Small intestine (tissue), 7 donors: Measurements from ENCODE around the gene MYO15B. TPM values are rescaled to one million over a fixed set of nuclear protein-coding genes. Genes with fewer than 3 reads are reported as not detected.

Experiments
- DNase-seq, 2 donors: peaks; one replicate each; pipeline versions ENCODE4 v3.0.0 to v3.0.0-alpha.2; 2013
- FAIRE-seq: peaks from 2 replicates; lab custom pipeline; 2012; peaks lifted over from hg19 to GRCh38; lab: Jason Lieb, UNC
- H3K27ac ChIP-seq, 3 donors: one replicate each; pipeline ENCODE4 v1.5.1; 2013; ENCODE audit warnings: low read length in 2 of 3, mild to moderate bottlenecking in 2 of 3, control low read depth in 1 of 3, inconsistent platforms in 1 of 3, low read depth in 1 of 3, moderate library complexity in 1 of 3
- H3K27me3 ChIP-seq, 3 donors: one replicate each; pipeline ENCODE4 v1.6.1; 2013; ENCODE audit warnings: low read length in 3 of 3, inconsistent platforms in 1 of 3; ENCODE audit not compliant: control insufficient read depth in 3 of 3, insufficient read depth in 3 of 3
- H3K36me3 ChIP-seq, 3 donors: one replicate each; pipeline ENCODE4 v1.6.1; 2013; ENCODE audit warnings: low read length in 3 of 3, inconsistent platforms in 1 of 3, low read depth in 1 of 3, mild to moderate bottlenecking in 1 of 3, moderate library complexity in 1 of 3; ENCODE audit not compliant: control insufficient read depth in 3 of 3, insufficient read depth in 2 of 3
- H3K4me1 ChIP-seq, 3 donors: one replicate each; pipeline ENCODE4 v1.6.1; 2013; ENCODE audit warnings: low read length in 2 of 3, inconsistent platforms in 1 of 3, low read depth in 1 of 3, mild to moderate bottlenecking in 1 of 3, moderate library complexity in 1 of 3; ENCODE audit not compliant: control insufficient read depth in 3 of 3, insufficient read depth in 2 of 3
- H3K4me3 ChIP-seq, 3 donors: one replicate each; pipeline ENCODE4 v1.5.1; 2013; ENCODE audit warnings: low read length in 3 of 3, control low read depth in 1 of 3, inconsistent platforms in 1 of 3, low read depth in 1 of 3, mild to moderate bottlenecking in 1 of 3, moderate library complexity in 1 of 3
- H3K9me3 ChIP-seq, 2 donors: one replicate each; pipeline ENCODE4 v1.6.1; 2013; ENCODE audit warnings: low read depth in 1 of 2, low read length in 1 of 2; ENCODE audit not compliant: control insufficient read depth in 2 of 2, insufficient read depth in 1 of 2
- WGBS, 3 donors: extraction: QIAGEN DNeasy Blood & Tissue Kit; methylation state at CpG; one replicate each; pipeline ENCODE4 v1.1.7; 2013; 5-methylcytosine and 5-hydroxymethylcytosine counted together
- polyA plus RNA-seq, 4 donors: library from polyadenylated mRNA; stranded (reverse) in 3 of 4; unstranded in 1 of 4; fragments of 200-250 nt in 3 of 4; fragments of 120-200 nt in 1 of 4; gene quantifications; one replicate each; pipeline versions ENCODE4 v1.2.1 to v1.2.3, GENCODE V29; 2013
- donor health status: healthy with polysubstance abuse.
- donor health status: control.
- donor health status: control.
- donor health status: Bipolar disorder and iron deficiency.
- donor health status: healthy.

The MYO15B gene
- polyA plus RNA-seq, 4 donors, result 279 to 3,618 (median 1,437) TPM

GRCh38 chr17:75607086-75607485 lies 19.5 kb downstream of the MYO15B start:
- Histone ChIP-seq H3K9me3 (peaks cover 0 to 5% of the 10 kb centered on the region in 2 donors), H3K36me3 (peaks cover 0 to 50% (median 2%) of the 10 kb centered on the region in 3 donors), H3K4me3 (no peak overlapping the region), H3K27ac (peak overlapping the region; percentile 87 to 96 (median 88)), H3K4me1 (peaks cover 3 to 53% (median 9%) of the 10 kb centered on the region in 3 donors), H3K27me3 (no peaks in the 10 kb centered on the region)
- peak in 1 of 2 donors; percentile 83 for DNase-seq
- 75 to 81% (median 76%) methylated on average over 5 of the region's 5 CpGs for WGBS, 3 donors
- no peak for FAIRE-seq

GRCh38 chr17:75610103-75610984 lies 22.7 kb downstream of the MYO15B start:
- Histone ChIP-seq H3K27ac (peak overlapping the region; percentile 96 to 100 (median 99)), H3K36me3 (peaks cover 8 to 61% (median 14%) of the 10 kb centered on the region in 3 donors), H3K4me1 (peaks cover 0 to 80% (median 0%) of the 10 kb centered on the region in 3 donors), H3K4me3 (peak overlapping the region in 2 of 3 donors; percentile 64 to 82), H3K27me3 (no peaks in the 10 kb centered on the region), H3K9me3 (peaks cover 0 to 5% of the 10 kb centered on the region in 2 donors)
- peak; percentile 98 for DNase-seq
- WGBS, 3 donors, result 26 to 60% (median 42%) methylated on average over 25 of the region's 25 CpGs
- FAIRE-seq, result no peak

GRCh38 chr17:75611851-75612429 lies 24.3 kb downstream of the MYO15B start:
- DNase-seq, result peak; percentile 69 to 80
- 17 to 68% (median 49%) methylated on average over 20 of the region's 20 CpGs for WGBS, 3 donors
- Histone ChIP-seq H3K36me3 (peaks cover 12 to 69% (median 14%) of the 10 kb centered on the region in 3 donors), H3K4me1 (peaks cover 0 to 89% (median 0%) of the 10 kb centered on the region in 3 donors), H3K4me3 (peak overlapping the region in 2 of 3 donors; percentile 64 to 82), H3K27me3 (no peaks in the 10 kb centered on the region), H3K27ac (peak overlapping the region; percentile 96 to 100 (median 99)), H3K9me3 (peaks cover 0 to 4% of the 10 kb centered on the region in 2 donors)
- FAIRE-seq, result no peak

GRCh38 chr17:75612906-75613626 lies 25.5 kb downstream of the MYO15B start:
- Histone ChIP-seq H3K27ac (peak overlapping the region; percentile 21 to 100 (median 99)), H3K27me3 (no peaks in the 10 kb centered on the region), H3K4me3 (peak overlapping the region in 2 of 3 donors; percentile 64 to 82), H3K36me3 (peaks cover 12 to 80% (median 17%) of the 10 kb centered on the region in 3 donors), H3K4me1 (peaks cover 0 to 94% (median 5%) of the 10 kb centered on the region in 3 donors), H3K9me3 (peaks cover 0 to 3% of the 10 kb centered on the region in 2 donors)
- 83 to 87% (median 86%) methylated on average over 23 to 27 of the region's 27 CpGs for WGBS, 3 donors
- FAIRE-seq (no peak), DNase-seq (no peak)

- no peak for DNase-seq
- Histone ChIP-seq H3K27ac (peak overlapping the region in 2 of 3 donors; percentile 99 to 100), H3K36me3 (peaks cover 12 to 89% (median 19%) of the 10 kb centered on the region in 3 donors), H3K9me3 (peaks cover 0 to 3% of the 10 kb centered on the region in 2 donors), H3K4me3 (peak overlapping the region in 2 of 3 donors; percentile 64 to 82), H3K4me1 (peaks cover 0 to 96% (median 5%) of the 10 kb centered on the region in 3 donors), H3K27me3 (no peaks in the 10 kb centered on the region)
- no peak for FAIRE-seq
- WGBS, 3 donors, result 85 to 87% (median 85%) methylated on average over 9 to 12 of the region's 12 CpGs
Measured at GRCh38 chr17:75614006-75614405, 26.4 kb downstream of the MYO15B start.

- peaks cover 12 to 96% (median 19%) of the 10 kb centered on the region in 3 donors for H3K36me3 ChIP-seq
- peak overlapping the region; percentile 42 to 100 (median 99) for H3K27ac ChIP-seq
- FAIRE-seq (no peak), DNase-seq (no peak)
- WGBS, 3 donors, result 70 to 81% (median 74%) methylated on average over 17 to 19 of the region's 19 CpGs
- H3K9me3 ChIP-seq, result peaks cover 0 to 3% of the 10 kb centered on the region in 2 donors
- H3K27me3 ChIP-seq, result no peaks in the 10 kb centered on the region
- H3K4me3 ChIP-seq, result peak overlapping the region in 2 of 3 donors; percentile 64 to 82
- peaks cover 0 to 96% (median 5%) of the 10 kb centered on the region in 3 donors for H3K4me1 ChIP-seq
Measured at GRCh38 chr17:75614556-75615270, 27.1 kb downstream of the MYO15B start.

GRCh38 chr17:75615301-75615700 lies 27.7 kb downstream of the MYO15B start:
- Histone ChIP-seq H3K27ac (peak overlapping the region; percentile 88 to 100 (median 99)), H3K9me3 (peaks cover 0 to 3% of the 10 kb centered on the region in 2 donors), H3K4me1 (peaks cover 0 to 90% (median 5%) of the 10 kb centered on the region in 3 donors), H3K27me3 (no peaks in the 10 kb centered on the region), H3K4me3 (peak overlapping the region in 1 of 3 donors; percentile 82), H3K36me3 (peaks cover 16 to 98% (median 19%) of the 10 kb centered on the region in 3 donors)
- DNase-seq, result no peak
- WGBS, 3 donors, result 90 to 95% (median 91%) methylated on average over 10 to 11 of the region's 11 CpGs
- FAIRE-seq, result no peak
